Fibroblast of pulmonary artery (primary cell): ENCODE measurements around the gene CACNA1S.
A peak's percentile ranks its signal among the peaks of the same experiment; 100 is the strongest.

Experiments used
- DNase-seq: peaks from one replicate; pipeline ENCODE4 v3.0.0-alpha.2; 2010; ENCODE audit warnings: low read depth
- H3K4me3 ChIP-seq: replicated peaks from 2 replicates; pipeline ENCODE4 v1.5.1; 2011; ENCODE audit warnings: low read depth, mild to moderate bottlenecking, control low read depth, low read length, moderate library complexity
- CTCF ChIP-seq: IDR thresholded peaks from 2 replicates; pipeline ENCODE4 v1.5.1; 2011; ENCODE audit warnings: mild to moderate bottlenecking, control low read depth, low read length, inconsistent platforms; ENCODE audit errors: missing control alignments

The CACNA1S gene

GRCh38 chr1:201140235-201140940 lies 28.2 kb upstream of the CACNA1S start:
- no peak overlapping the region for H3K4me3 ChIP-seq
- no peak for TF ChIP-seq CTCF
- DNase-seq, result no peak

GRCh38 chr1:201139756-201140155 lies 27.5 kb upstream of the CACNA1S start:
- no peak for DNase-seq
- no peak overlapping the region for H3K4me3 ChIP-seq
- TF ChIP-seq CTCF, result no peak

- no peak for TF ChIP-seq CTCF
- no peak for DNase-seq
- no peak overlapping the region for H3K4me3 ChIP-seq
These were observed 27.1 kb upstream of the CACNA1S start for GRCh38 chr1:201139306-201139705.

GRCh38 chr1:201138311-201138840 lies 26.1 kb upstream of the CACNA1S start:
- no peak for DNase-seq
- TF ChIP-seq CTCF, result no peak
- H3K4me3 ChIP-seq, result no peak overlapping the region

GRCh38 chr1:201137579-201138310 lies 25.5 kb upstream of the CACNA1S start:
- H3K4me3 ChIP-seq, result no peak overlapping the region
- TF ChIP-seq CTCF, result no peak
- DNase-seq, result peak; percentile 81

- H3K4me3 ChIP-seq, result no peak overlapping the region
- DNase-seq, result no peak
- TF ChIP-seq CTCF, result no peak
These were observed 24.8 kb upstream of the CACNA1S start for GRCh38 chr1:201137024-201137392.
